ENCODE results near the gene CPNE1. TPM values are rescaled to one million over a fixed set of nuclear protein-coding genes. Genes with fewer than 3 reads are reported as not detected.

Gene CPNE1
- total RNA-seq, 2 donors from 2014 or later = 238 to 441 TPM

DNA sequence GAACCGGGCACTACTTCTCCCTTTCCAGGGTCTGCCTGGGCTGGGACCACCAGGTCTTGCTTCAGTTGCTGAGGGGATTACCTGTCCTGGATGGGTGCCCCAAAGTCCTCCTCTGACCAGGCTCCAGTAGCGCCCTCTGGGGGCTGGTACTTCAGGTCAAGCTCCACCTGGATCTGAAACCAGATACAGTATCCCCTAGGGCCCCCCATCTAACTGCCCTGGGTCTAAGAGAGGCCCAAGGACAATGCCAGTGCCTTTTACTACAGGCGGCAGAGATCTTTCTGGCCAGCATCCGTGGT, 60.3 kb downstream of the CPNE1 start:
- Histone ChIP-seq H3K9ac (ENCODE audit: extremely low read depth, low read length, poor library complexity, severe bottlenecking) (no peak overlapping the region), H3K4me3 (ENCODE audit: low read length) (no peak overlapping the region), H3K36me3 (ENCODE audit: control insufficient read depth, insufficient read depth, low read length) (no peaks in the 10 kb centered on the region), H3K27ac (ENCODE audit: low read depth, low read length) (no peak overlapping the region), H3K27me3 (ENCODE audit: control insufficient read depth, insufficient read depth, low read length, poor library complexity, severe bottlenecking) (peaks cover 48% of the 10 kb centered on the region), H3K4me1 (ENCODE audit: control insufficient read depth, insufficient read depth, low read length) (no peaks in the 10 kb centered on the region), H3K9me3 (ENCODE audit: control insufficient read depth, low read length) (no peaks in the 10 kb centered on the region)
- Mint-ChIP-seq H3K9me3 (no peaks in the 10 kb centered on the region), H3K27me3 (ENCODE audit: insufficient read depth) (peaks cover 60% of the 10 kb centered on the region), H3K36me3 (ENCODE audit: low read depth) (no peaks in the 10 kb centered on the region), H3K4me3 (no peak overlapping the region), H3K4me1 (peaks cover 6% of the 10 kb centered on the region), H3K27ac (no peak overlapping the region)
- DNase-seq = peak; percentile 91
- WGBS, 2 experiments (ENCODE audit: insufficient coverage in 1 of 2, insufficient read length in 1 of 2) = 50 to 67% methylated on average over 1 to 4 of the region's 4 CpGs
- TF ChIP-seq, protein P1, sequence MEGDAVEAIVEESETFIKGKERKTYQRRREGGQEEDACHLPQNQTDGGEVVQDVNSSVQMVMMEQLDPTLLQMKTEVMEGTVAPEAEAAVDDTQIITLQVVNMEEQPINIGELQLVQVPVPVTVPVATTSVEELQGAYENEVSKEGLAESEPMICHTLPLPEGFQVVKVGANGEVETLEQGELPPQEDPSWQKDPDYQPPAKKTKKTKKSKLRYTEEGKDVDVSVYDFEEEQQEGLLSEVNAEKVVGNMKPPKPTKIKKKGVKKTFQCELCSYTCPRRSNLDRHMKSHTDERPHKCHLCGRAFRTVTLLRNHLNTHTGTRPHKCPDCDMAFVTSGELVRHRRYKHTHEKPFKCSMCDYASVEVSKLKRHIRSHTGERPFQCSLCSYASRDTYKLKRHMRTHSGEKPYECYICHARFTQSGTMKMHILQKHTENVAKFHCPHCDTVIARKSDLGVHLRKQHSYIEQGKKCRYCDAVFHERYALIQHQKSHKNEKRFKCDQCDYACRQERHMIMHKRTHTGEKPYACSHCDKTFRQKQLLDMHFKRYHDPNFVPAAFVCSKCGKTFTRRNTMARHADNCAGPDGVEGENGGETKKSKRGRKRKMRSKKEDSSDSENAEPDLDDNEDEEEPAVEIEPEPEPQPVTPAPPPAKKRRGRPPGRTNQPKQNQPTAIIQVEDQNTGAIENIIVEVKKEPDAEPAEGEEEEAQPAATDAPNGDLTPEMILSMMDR (conservative IDR thresholded peaks at IDR 0.05) = peak; percentile 80

DNA sequence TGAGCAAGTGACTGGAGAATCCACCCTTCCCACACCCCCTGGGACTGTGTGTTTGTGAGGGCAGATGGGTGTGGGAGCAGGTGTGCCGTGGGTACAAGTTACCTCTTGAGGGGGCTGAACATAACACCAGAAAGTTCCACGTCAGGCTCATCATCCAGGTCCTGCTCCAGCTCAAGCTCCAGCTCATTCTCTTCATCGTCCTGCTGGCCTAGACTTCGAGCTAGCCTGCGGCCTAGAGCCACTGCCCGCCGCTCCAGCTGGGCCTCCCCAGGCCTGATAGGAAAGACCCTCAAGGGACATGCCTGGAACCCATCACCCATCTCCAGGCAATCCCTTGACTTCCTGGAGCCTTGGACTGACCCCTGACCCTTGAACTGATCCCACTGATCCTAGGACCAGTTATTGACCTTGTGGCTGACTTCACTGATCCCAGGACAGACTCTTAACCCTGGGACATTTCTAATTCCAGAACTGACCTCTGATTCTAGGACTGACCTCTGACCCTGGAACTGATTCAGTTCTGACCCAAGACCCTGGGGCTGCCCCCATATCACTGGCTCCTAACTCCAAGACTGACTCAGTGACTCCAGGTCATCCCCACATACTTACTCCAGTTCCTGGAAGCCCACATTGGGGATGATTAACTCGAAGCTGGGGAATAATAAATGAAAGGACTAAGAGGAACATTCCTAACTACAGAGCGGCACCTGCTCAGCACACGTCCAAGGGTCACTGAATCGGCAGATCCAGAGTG, 60.8 kb downstream of the CPNE1 start:
- WGBS, 2 experiments (ENCODE audit: insufficient coverage in 1 of 2, insufficient read length in 1 of 2) = 93 to 94% methylated on average over 7 to 11 of the region's 11 CpGs
- no peaks in the 10 kb centered on the region for H3K36me3 ChIP-seq (ENCODE audit: control insufficient read depth, insufficient read depth, low read length)
- Mint-ChIP-seq H3K27ac (no peak overlapping the region), H3K36me3 (ENCODE audit: low read depth) (no peaks in the 10 kb centered on the region), H3K27me3 (ENCODE audit: insufficient read depth) (peaks cover 65% of the 10 kb centered on the region), H3K4me3 (no peak overlapping the region), H3K9me3 (no peaks in the 10 kb centered on the region), H3K4me1 (peaks cover 6% of the 10 kb centered on the region)
- H3K9me3 ChIP-seq (ENCODE audit: control insufficient read depth, low read length) = no peaks in the 10 kb centered on the region
- no peak for DNase-seq
- H3K4me1 ChIP-seq (ENCODE audit: control insufficient read depth, insufficient read depth, low read length) = no peaks in the 10 kb centered on the region
- TF ChIP-seq, protein P1 (conservative IDR thresholded peaks at IDR 0.05) = no peak
- H3K27ac ChIP-seq (ENCODE audit: low read depth, low read length) = no peak overlapping the region
- no peak overlapping the region for H3K4me3 ChIP-seq (ENCODE audit: low read length)
- no peak overlapping the region for H3K9ac ChIP-seq (ENCODE audit: extremely low read depth, low read length, poor library complexity, severe bottlenecking)
- peaks cover 48% of the 10 kb centered on the region for H3K27me3 ChIP-seq (ENCODE audit: control insufficient read depth, insufficient read depth, low read length, poor library complexity, severe bottlenecking)

DNA sequence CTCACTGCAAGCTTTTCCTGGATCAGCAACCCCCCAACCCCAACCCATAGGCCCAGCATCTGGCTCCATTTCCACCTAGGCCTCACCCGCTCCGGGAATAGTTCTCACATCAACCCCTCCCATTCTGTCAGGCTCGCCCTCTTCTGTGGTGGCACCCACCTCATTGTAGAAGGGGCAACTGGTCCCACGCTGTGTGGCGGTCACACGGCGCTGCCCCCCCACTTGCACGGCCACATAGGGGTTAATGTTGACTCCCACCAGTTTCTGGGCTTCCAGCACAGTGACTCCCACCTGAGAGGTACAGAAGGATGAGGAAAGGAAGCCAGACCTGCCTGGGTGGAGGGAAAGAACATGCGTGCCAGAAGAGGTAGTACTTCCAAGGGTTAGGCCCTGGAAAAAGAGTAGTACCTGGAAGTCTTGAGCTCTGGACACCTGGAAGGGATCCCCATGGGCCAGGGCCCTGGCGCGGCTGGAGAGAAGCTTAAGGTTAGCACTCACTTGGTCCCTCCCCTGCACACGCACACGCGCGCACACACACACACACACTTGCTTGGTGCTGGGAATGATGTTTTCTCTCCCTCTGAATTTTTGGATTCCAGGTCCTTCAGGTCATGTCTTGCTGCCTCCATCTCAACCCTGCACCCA, 61.7 kb downstream of the CPNE1 start:
- no peak overlapping the region for H3K9ac ChIP-seq (ENCODE audit: extremely low read depth, low read length, poor library complexity, severe bottlenecking)
- Mint-ChIP-seq H3K27me3 (ENCODE audit: insufficient read depth) (peaks cover 72% of the 10 kb centered on the region), H3K36me3 (ENCODE audit: low read depth) (no peaks in the 10 kb centered on the region), H3K27ac (no peak overlapping the region), H3K4me1 (peaks cover 6% of the 10 kb centered on the region), H3K9me3 (no peaks in the 10 kb centered on the region), H3K4me3 (no peak overlapping the region)
- no peak overlapping the region for H3K27ac ChIP-seq (ENCODE audit: low read depth, low read length)
- no peaks in the 10 kb centered on the region for H3K9me3 ChIP-seq (ENCODE audit: control insufficient read depth, low read length)
- H3K4me3 ChIP-seq (ENCODE audit: low read length) = no peak overlapping the region
- DNase-seq = no peak
- H3K4me1 ChIP-seq (ENCODE audit: control insufficient read depth, insufficient read depth, low read length) = no peaks in the 10 kb centered on the region
- H3K27me3 ChIP-seq (ENCODE audit: control insufficient read depth, insufficient read depth, low read length, poor library complexity, severe bottlenecking) = peaks cover 57% of the 10 kb centered on the region
- WGBS, 2 experiments (ENCODE audit: insufficient coverage in 1 of 2, insufficient read length in 1 of 2) = 94 to 96% methylated on average over 9 to 15 of the region's 15 CpGs
- TF ChIP-seq, protein P1 (conservative IDR thresholded peaks at IDR 0.05) = no peak
- no peaks in the 10 kb centered on the region for H3K36me3 ChIP-seq (ENCODE audit: control insufficient read depth, insufficient read depth, low read length)

Data from endodermal cell (in vitro differentiated cells).